Gastroesophageal sphincter (tissue), 4 donors: Measurements from ENCODE around the gene UNC5A. TPM values are rescaled to one million over a fixed set of nuclear protein-coding genes. Genes with fewer than 3 reads are reported as not detected.

Experiments used
- ATAC-seq: fragments of 150-250 bp; one replicate; pipeline ENCODE4 v1.9.1; 2016; ENCODE audit warnings: mild to moderate bottlenecking, moderate library complexity
- H3K27ac ChIP-seq, 4 donors: fragments of 200-600 bp; sonication (generic) in 3 of 4; 1 replicate in 3 of 4; 2 replicates in 1 of 4; pipeline ENCODE4 v1.5.1; 2016 to 2019
- H3K27me3 ChIP-seq: fragments of 200-600 bp; sonication (generic); one replicate; pipeline ENCODE4 v1.5.1; 2019
- H3K36me3 ChIP-seq, 2 donors: fragments of 200-600 bp; sonication (generic); one replicate each; pipeline ENCODE4 v1.5.1; 2019; ENCODE audit warnings: control low read depth in 1 of 2
- H3K4me1 ChIP-seq, 3 donors: fragments of 200-600 bp; sonication (generic); 1 replicate in 2 of 3; 2 replicates in 1 of 3; pipeline ENCODE4 v1.5.1; 2016 to 2019; ENCODE audit warnings: control low read depth in 2 of 3
- H3K4me3 ChIP-seq, 2 donors: fragments of 200-600 bp; sonication (generic); one replicate each; pipeline ENCODE4 v1.5.1; 2019; ENCODE audit warnings: mild to moderate bottlenecking in 1 of 2, moderate library complexity in 1 of 2
- H3K9me3 ChIP-seq, 3 donors: fragments of 200-600 bp; sonication (generic); one replicate each; pipeline ENCODE4 v1.5.1; 2017 to 2019; ENCODE audit warnings: control low read depth in 2 of 3
- EP300 ChIP-seq: sonication (generic); formaldehyde crosslinking; IDR thresholded peaks from one replicate; pipeline ENCODE4 v1.6.1; 2017; ENCODE audit warnings: antibody characterized with exemption, mild to moderate bottlenecking
- POLR2A ChIP-seq, 2 donors: fragments of 450-650 bp; IDR thresholded peaks; one replicate each; pipeline ENCODE4 v1.6.1; 2017; ENCODE audit warnings: antibody characterized with exemption in 2 of 2, mild to moderate bottlenecking in 2 of 2, moderate library complexity in 1 of 2
- POLR2AphosphoS5 ChIP-seq: sonication (generic); formaldehyde crosslinking; IDR thresholded peaks from one replicate; pipeline ENCODE4 v1.6.1; 2017; ENCODE audit warnings: antibody characterized with exemption
- WGBS, 2 donors: methylation state at CpG; one replicate each; pipeline ENCODE4 v1.1.5; 2018; ENCODE audit warnings: low coverage in 1 of 2; 5-methylcytosine and 5-hydroxymethylcytosine counted together
- total RNA-seq, 4 donors: library from RNA; depleted of rRNA; stranded (reverse); fragments of >200 nt; gene quantifications; one replicate each; pipeline ENCODE4 v1.1.0, GENCODE V29; 2016
- TF ChIP-seq, protein P1 (sequence below), 4 experiments: fragments of 200-600 bp in 2 of 4; fragments of 450-650 bp in 2 of 4; sonication (generic) in 1 of 4; IDR thresholded peaks; one replicate each; pipeline ENCODE4 v1.5.1; 2017 to 2019; ENCODE audit warnings: antibody characterized with exemption in 4 of 4, mild to moderate bottlenecking in 2 of 4, moderate library complexity in 2 of 4

The UNC5A gene
- total RNA-seq, 4 donors from 2014 or later = 0.27 TPM; not detected in 3

DNA sequence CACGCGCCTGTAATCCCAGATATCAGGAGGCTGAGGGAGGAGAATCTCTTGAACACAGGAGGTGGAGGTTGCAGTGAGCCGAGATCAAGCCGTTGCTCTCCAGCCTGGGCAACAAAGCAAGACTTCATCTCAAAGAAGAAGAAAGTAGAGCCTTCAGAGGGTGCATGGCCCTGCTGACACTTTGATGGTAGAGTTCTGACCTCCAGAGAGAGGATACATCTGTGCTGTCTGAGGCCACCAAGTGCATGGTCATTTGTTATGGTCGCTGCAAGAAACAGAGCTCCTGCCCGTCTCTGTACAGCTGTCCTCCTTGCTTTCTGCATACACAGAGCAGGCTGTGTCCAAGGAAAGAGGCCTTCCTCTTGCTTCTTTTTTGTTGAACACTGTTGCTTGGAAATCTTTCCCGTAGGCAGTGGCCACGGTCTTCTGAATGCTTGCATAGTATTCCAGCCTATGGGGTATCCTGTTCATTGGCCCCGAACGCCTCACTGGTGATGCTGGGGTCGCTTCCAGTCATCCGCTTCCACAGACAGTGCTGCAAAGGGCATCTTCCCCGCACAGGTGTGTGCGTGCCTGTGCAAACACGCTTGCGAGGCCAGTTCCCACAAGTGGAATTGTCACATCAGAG, 36.8 kb upstream of the UNC5A start:
- ATAC-seq = no peak
- Histone ChIP-seq H3K27ac (no peak overlapping the region), H3K4me3 (no peak overlapping the region), H3K4me1 (no peaks in the 10 kb centered on the region), H3K9me3 (no peaks in the 10 kb centered on the region), H3K27me3 (peaks cover 65% of the 10 kb centered on the region), H3K36me3 (no peaks in the 10 kb centered on the region)
- TF ChIP-seq POLR2A (IDR thresholded peaks at IDR 0.05) (no peak), POLR2AphosphoS5 (no peak), EP300 (no peak)
- TF ChIP-seq, protein P1, sequence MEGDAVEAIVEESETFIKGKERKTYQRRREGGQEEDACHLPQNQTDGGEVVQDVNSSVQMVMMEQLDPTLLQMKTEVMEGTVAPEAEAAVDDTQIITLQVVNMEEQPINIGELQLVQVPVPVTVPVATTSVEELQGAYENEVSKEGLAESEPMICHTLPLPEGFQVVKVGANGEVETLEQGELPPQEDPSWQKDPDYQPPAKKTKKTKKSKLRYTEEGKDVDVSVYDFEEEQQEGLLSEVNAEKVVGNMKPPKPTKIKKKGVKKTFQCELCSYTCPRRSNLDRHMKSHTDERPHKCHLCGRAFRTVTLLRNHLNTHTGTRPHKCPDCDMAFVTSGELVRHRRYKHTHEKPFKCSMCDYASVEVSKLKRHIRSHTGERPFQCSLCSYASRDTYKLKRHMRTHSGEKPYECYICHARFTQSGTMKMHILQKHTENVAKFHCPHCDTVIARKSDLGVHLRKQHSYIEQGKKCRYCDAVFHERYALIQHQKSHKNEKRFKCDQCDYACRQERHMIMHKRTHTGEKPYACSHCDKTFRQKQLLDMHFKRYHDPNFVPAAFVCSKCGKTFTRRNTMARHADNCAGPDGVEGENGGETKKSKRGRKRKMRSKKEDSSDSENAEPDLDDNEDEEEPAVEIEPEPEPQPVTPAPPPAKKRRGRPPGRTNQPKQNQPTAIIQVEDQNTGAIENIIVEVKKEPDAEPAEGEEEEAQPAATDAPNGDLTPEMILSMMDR (IDR thresholded peaks at IDR 0.05) = no peak
- WGBS, 2 donors = 75 to 85% methylated on average over 6 to 10 of the region's 16 CpGs

DNA sequence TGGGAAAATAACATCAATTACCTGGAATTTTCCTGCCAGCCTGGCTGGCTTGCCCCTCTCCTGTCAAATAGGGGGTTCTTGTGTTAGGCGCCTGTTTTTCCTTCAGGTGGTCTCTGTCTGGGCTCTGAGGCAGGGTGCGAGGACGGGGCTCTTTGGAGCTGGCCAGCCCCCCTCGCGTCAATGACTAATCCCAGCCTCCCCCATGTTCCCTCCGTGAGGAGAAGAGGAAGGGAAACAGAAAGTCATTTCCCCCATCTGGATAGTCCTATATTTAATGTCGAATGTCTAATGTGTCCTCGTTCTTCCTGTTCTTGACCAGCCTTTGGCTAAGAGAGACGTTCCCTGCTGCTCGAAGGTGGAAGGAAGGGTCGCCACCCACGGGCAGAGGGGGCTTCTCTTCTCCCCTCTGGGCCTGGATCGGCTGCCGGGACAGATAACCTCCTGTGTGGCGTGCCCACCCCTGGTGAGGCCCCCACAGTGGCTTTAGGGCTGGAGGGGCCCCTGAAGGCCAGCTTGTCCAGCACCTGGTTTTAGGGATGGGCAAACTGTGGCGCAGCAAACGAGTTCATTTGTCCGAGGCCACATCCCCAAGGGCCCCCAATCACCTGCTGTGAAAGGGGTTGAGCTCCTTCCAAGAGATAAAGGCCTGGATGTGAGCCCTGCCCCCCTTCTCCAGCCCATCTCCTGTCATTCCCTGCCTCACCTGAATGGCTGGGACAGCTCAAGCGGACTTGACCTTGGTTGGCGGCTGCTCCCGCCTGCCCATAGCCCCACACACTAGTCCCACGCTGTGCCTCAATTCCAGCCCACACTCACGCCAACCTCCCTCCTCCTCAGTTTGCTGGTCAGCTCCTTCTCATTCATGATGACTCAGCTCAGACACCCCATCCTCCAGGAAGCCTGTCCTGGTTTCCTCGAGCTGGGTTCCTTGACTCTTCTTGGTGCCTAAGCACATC, 35.9 kb upstream of the UNC5A start:
- no peaks in the 10 kb centered on the region for H3K4me1 ChIP-seq
- ATAC-seq = no peak
- TF ChIP-seq POLR2A (IDR thresholded peaks at IDR 0.05) (no peak), POLR2AphosphoS5 (no peak), EP300 (no peak)
- TF ChIP-seq, protein P1 (IDR thresholded peaks at IDR 0.05) = no peak
- H3K4me3 ChIP-seq = no peak overlapping the region
- H3K27ac ChIP-seq = no peak overlapping the region
- H3K36me3 ChIP-seq = no peaks in the 10 kb centered on the region
- peaks cover 65% of the 10 kb centered on the region for H3K27me3 ChIP-seq
- 17 to 38% methylated on average over 3 to 9 of the region's 24 CpGs for WGBS, 2 donors
- no peaks in the 10 kb centered on the region for H3K9me3 ChIP-seq

DNA sequence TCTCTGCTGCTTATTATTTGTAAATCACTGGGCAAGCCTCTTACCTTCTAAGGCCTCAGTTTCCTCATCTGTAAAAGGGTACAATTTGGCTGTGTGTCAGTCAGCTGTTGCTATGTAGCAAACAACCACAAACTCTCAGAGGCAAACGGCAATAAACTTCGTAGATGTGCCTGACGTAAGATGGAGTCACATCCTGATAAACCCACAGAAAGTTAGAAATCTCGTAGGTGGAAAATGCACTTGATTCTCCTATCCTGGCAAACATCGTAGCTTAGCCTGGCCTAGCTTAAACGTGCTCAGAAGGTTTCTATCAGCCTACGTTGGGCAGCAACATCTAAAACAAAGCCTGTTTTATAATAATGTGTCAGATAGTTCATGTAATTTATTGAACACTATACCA, 35.0 kb upstream of the UNC5A start:
- Histone ChIP-seq H3K36me3 (no peaks in the 10 kb centered on the region), H3K9me3 (no peaks in the 10 kb centered on the region), H3K4me1 (no peaks in the 10 kb centered on the region), H3K27me3 (peaks cover 65% of the 10 kb centered on the region), H3K27ac (no peak overlapping the region), H3K4me3 (no peak overlapping the region)
- no peak for ATAC-seq
- 57 to 59% methylated on average over 7 of the region's 7 CpGs for WGBS, 2 donors
- TF ChIP-seq, protein P1 (IDR thresholded peaks at IDR 0.05) = no peak
- TF ChIP-seq POLR2AphosphoS5 (no peak), POLR2A (IDR thresholded peaks at IDR 0.05) (no peak), EP300 (no peak)

DNA sequence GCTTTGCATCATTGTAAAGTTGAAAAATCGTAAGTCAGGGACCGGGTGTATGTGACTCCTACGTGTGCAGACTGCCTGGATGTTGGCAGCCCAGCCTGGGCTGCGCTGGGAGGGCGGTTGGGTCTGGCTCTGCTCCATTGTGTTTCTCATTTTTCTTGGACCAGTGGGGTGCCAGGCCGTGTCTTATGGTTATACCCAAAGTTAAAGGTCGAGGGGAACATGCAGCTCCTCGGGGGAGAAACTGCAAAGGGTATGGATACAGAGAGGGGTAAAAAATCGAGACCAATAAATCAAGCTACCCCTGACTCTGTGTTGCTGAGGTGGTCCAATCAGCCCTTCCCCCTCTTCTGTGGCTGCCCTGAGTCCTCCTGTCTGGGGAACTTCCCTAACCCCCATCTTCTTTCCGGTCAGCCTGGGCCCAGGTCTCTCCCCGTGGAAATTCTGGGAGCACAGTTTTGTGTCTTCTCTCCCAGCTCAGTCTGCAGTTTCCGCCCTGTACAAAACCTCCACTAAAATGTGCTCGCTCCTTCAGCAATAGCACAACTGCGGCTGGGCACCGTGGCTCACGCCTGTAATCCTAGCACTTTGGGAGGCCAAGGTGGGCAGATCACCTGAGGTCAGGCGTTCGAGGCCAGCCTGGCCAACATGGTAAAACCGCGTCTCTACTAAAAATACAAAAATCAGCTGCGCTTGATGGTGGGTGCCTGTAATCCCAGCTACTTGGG, 34.1 kb upstream of the UNC5A start:
- Histone ChIP-seq H3K27me3 (peaks cover 73% of the 10 kb centered on the region), H3K4me1 (no peaks in the 10 kb centered on the region), H3K4me3 (no peak overlapping the region), H3K27ac (no peak overlapping the region), H3K36me3 (no peaks in the 10 kb centered on the region), H3K9me3 (no peaks in the 10 kb centered on the region)
- no peak for TF ChIP-seq POLR2A (IDR thresholded peaks at IDR 0.05)
- TF ChIP-seq, protein P1 (IDR thresholded peaks at IDR 0.05) = no peak
- TF ChIP-seq EP300 = no peak
- no peak for TF ChIP-seq POLR2AphosphoS5
- 53 to 57% methylated on average over 6 to 12 of the region's 21 CpGs for WGBS, 2 donors
- no peak for ATAC-seq
